Psoas muscle (tissue), 8 donors: ENCODE data around the gene MYCBP2. TPM values are rescaled to one million over a fixed set of nuclear protein-coding genes. Genes with fewer than 3 reads are reported as not detected.

ENCODE experiments used
- ATAC-seq, 4 donors: fragments of 200-7000 bp; cut with Tn5 transposase; one replicate each; pipeline ENCODE4 v1.9.1; 2020; ENCODE audit warnings: moderate library complexity in 3 of 4, mild to moderate bottlenecking in 2 of 4
- DNase-seq, 2 donors: peaks; one replicate each; pipeline ENCODE4 v3.0.0-alpha.2; 2020
- H3K27ac ChIP-seq: fragments of 200-600 bp; one replicate; pipeline ENCODE4 v1.8.0; 2022
- H3K27me3 ChIP-seq, 3 donors: fragments of 200-600 bp in 1 of 3; one replicate each; pipeline versions ENCODE4 v1.6.1 to v1.8.0; 2013 to 2022; ENCODE audit warnings: low read length in 2 of 3, mild to moderate bottlenecking in 2 of 3, moderate library complexity in 1 of 3; ENCODE audit not compliant: insufficient read depth in 3 of 3
- H3K36me3 ChIP-seq, 2 donors: fragments of 200-600 bp in 1 of 2; one replicate each; pipeline versions ENCODE4 v1.6.1 to v1.8.0; 2013 to 2022; ENCODE audit warnings: low read depth in 1 of 2, mild to moderate bottlenecking in 1 of 2, moderate library complexity in 1 of 2; ENCODE audit not compliant: insufficient read depth in 1 of 2
- H3K4me1 ChIP-seq: fragments of 200-600 bp; one replicate; pipeline ENCODE4 v1.8.0; 2022
- H3K4me3 ChIP-seq: fragments of 200-600 bp; one replicate; pipeline ENCODE4 v1.8.0; 2022; ENCODE audit warnings: mild to moderate bottlenecking
- H3K9me3 ChIP-seq: fragments of 200-600 bp; one replicate; pipeline ENCODE4 v1.8.0; 2022
- WGBS, 3 donors: extraction: QIAGEN DNeasy Blood & Tissue Kit; methylation state at CpG; one replicate each; pipeline versions ENCODE4 v1.1.6 to v1.1.7; 2013; 5-methylcytosine and 5-hydroxymethylcytosine counted together
- intact Hi-C, 2 donors: fragments of 100-400 bp; cut with DNase I; formaldehyde crosslinking; loops; one replicate each; pipeline versions ENCODE4 v1.11.0 to v1.14.2; 2022
- polyA plus RNA-seq, 3 donors: library from polyadenylated mRNA; stranded (reverse); fragments of 200-250 nt; gene quantifications; one replicate each; pipeline ENCODE4 v1.2.3, GENCODE V29; 2013
- total RNA-seq, 4 donors: library from RNA; stranded (reverse); fragmentation: NEBNext Ultra II Directional in 2 of 4; extraction: Animal tissue kit (Norgen Biotek cat#: 25700) in 2 of 4; gene quantifications; one replicate each; pipeline versions ENCODE4 v1.2.1 to v1.2.4, GENCODE V29; 2021 to 2023
- TF ChIP-seq, protein P1 (sequence below): fragments of 200-600 bp; IDR thresholded peaks from one replicate; pipeline ENCODE4 v1.8.0; 2022; ENCODE audit warnings: antibody characterized with exemption
- donor health status: healthy with polysubstance abuse.
- donor health status: DM: no; HTN: no; CAD: no; lungs with moderate emphysema.
- donor health status: Bipolar disorder and iron deficiency.
- donor health status: healthy.
- donor health status: DM: yes; HTN: yes; CAD: no.
- donor health status: DM: no; HTN: no; CAD: no.
- donor health status: DM: no; HTN: no; CAD: no.
- donor health status: DM: yes; HTN: yes; CAD: no.

Gene MYCBP2
- total and polyA plus RNA-seq, 7 donors: 10.8 to 49.5 (median 35.5) TPM

DNA sequence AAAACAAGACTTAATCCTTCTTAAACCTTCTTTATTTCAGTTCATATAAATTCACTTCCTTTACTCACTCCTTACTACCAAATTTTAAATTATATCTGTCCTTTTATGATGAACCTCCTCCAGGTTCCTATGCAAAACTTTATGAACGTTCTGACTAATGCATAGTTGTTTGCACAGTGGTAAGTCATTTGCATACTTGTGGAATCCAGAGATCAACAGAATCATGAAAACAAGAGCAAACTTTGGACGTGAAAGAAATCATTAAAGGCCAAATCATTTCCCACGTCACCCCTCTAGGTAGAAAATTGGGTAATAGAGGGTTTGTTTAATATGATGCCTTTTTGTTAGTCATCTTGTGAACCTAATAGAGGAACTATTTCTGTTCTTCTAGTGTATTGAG lies 32.3 kb upstream of the MYCBP2 start:
- Histone ChIP-seq H3K27ac (no peak overlapping the region), H3K9me3 (no peaks in the 10 kb centered on the region), H3K27me3 (no peaks in the 10 kb centered on the region), H3K4me3 (no peak overlapping the region), H3K4me1 (no peaks in the 10 kb centered on the region), H3K36me3 (no peaks in the 10 kb centered on the region)
- DNase-seq (no peak), ATAC-seq (no peak)
- TF ChIP-seq, protein P1, sequence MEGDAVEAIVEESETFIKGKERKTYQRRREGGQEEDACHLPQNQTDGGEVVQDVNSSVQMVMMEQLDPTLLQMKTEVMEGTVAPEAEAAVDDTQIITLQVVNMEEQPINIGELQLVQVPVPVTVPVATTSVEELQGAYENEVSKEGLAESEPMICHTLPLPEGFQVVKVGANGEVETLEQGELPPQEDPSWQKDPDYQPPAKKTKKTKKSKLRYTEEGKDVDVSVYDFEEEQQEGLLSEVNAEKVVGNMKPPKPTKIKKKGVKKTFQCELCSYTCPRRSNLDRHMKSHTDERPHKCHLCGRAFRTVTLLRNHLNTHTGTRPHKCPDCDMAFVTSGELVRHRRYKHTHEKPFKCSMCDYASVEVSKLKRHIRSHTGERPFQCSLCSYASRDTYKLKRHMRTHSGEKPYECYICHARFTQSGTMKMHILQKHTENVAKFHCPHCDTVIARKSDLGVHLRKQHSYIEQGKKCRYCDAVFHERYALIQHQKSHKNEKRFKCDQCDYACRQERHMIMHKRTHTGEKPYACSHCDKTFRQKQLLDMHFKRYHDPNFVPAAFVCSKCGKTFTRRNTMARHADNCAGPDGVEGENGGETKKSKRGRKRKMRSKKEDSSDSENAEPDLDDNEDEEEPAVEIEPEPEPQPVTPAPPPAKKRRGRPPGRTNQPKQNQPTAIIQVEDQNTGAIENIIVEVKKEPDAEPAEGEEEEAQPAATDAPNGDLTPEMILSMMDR: no peak
- intact Hi-C loops: no loop called here
- 73 to 77% (median 76%) methylated on average over 3 of the region's 3 CpGs for WGBS, 3 donors

DNA sequence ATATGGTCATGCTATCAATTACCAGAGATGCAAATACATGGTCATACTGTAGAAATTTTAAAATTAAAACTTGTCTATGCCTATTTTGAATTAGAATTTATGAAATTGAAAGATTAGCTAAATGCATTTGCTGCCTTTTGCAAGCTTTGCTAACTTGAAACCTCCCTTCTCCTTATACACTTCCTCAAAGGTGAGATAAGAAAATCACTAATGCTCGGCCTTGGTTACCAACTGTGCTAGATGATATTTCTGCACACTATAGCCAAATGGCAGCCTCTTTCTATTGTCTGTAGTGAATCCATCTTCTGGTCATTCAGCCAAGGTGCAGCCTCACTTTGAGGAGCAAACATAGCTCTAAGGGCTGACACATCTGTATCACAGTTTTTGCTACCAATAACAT lies 31.1 kb upstream of the MYCBP2 start:
- DNase-seq: no peak
- ATAC-seq: no peak
- Histone ChIP-seq H3K4me1 (no peaks in the 10 kb centered on the region), H3K9me3 (no peaks in the 10 kb centered on the region), H3K4me3 (no peak overlapping the region), H3K27me3 (no peaks in the 10 kb centered on the region), H3K36me3 (no peaks in the 10 kb centered on the region), H3K27ac (no peak overlapping the region)
- intact Hi-C loops: no loop called here
- TF ChIP-seq, protein P1: no peak
- 82 to 92% (median 86%) methylated on average over 1 of the region's 1 CpG for WGBS, 3 donors

DNA sequence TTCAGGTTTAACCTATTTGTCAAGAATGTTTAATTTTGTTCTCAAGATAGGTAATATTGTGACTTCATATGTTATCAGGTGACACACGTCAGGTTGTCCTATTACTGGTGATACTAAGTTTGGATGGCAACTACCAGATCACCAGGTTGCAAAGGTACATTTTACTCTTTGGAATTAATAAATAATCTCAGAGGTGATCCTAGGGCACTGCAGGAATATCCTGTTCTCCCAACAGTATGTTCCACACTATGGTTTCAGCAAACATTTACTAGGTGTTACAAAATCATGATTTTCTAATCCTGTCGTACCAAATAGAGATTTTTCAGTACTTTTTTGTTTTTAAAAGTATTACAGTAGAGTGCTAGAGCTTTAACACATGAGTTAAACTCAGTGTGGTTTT lies 29.3 kb upstream of the MYCBP2 start:
- no peaks in the 10 kb centered on the region for H3K36me3 ChIP-seq

DNA sequence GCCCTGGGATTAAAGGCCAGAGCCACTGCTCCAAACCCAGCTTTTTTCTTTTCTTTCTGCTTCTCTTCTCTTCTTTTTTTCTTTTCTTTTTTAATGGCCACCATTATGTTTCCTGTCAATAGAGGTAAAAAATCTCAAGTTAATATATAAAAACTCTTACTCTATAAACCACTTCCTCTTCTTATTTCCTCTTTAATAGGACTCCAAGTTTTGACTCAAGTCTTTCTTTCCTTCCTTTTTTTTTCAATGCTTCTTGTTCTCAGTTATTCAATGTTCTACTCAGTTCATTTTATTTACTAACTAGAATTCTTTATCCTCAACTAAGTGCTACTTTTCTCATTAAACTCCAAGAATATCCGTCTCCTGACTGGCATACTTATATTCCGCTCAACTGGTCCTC lies 27.1 kb upstream of the MYCBP2 start:
- Histone ChIP-seq H3K4me3 (no peak overlapping the region), H3K27ac (no peak overlapping the region), H3K36me3 (no peaks in the 10 kb centered on the region), H3K27me3 (no peaks in the 10 kb centered on the region), H3K4me1 (no peaks in the 10 kb centered on the region), H3K9me3 (no peaks in the 10 kb centered on the region)
- 87 to 93% (median 91%) methylated on average over 2 of the region's 2 CpGs for WGBS, 3 donors
- TF ChIP-seq, protein P1: no peak
- DNase-seq (no peak), ATAC-seq (no peak)
- intact Hi-C loops: no loop called here

More for the DNA sequence above, 29.3 kb upstream of the MYCBP2 start:
- no peaks in the 10 kb centered on the region for H3K27me3 ChIP-seq
- no peak overlapping the region for H3K4me3 ChIP-seq
- H3K27ac ChIP-seq: no peak overlapping the region
- ATAC-seq: no peak
- intact Hi-C loops: no loop called here
- no peaks in the 10 kb centered on the region for H3K4me1 ChIP-seq
- TF ChIP-seq, protein P1: no peak
- H3K9me3 ChIP-seq: no peaks in the 10 kb centered on the region
- WGBS, 3 donors: 79 to 91% (median 90%) methylated on average over 2 of the region's 2 CpGs
- DNase-seq: no peak

DNA sequence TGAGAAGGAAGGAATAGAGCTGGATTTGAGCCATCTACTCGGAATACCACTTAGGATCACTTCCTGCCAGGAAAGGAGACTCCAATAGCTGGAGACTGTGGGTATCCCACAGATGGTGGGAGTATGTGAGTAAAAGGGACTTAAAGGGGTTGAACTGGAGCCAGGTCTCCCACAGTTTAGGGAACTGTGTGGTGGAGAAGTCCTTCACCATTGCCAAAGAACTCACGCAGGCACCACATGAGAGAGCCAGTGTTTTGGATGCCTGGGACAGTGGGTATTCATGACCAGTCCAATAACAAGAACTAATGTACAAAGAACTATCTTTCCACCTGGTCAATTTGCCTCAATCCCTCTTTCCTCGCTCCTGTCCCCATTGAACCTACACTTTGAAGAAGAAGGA lies 24.4 kb upstream of the MYCBP2 start:
- H3K27me3 ChIP-seq: no peaks in the 10 kb centered on the region
- intact Hi-C loops: no loop called here

More for the DNA sequence above, 24.4 kb upstream of the MYCBP2 start:
- H3K4me1 ChIP-seq: no peaks in the 10 kb centered on the region
- H3K9me3 ChIP-seq: no peaks in the 10 kb centered on the region
- no peak for DNase-seq
- H3K4me3 ChIP-seq: no peak overlapping the region
- TF ChIP-seq, protein P1: no peak
- H3K27ac ChIP-seq: no peak overlapping the region
- no peaks in the 10 kb centered on the region for H3K36me3 ChIP-seq
- WGBS, 3 donors: 59 to 69% (median 62%) methylated on average over 3 of the region's 3 CpGs
- ATAC-seq: no peak
